Thymus (tissue), 11 donors: ENCODE results near the gene LRMDA. TPM values are rescaled to one million over a fixed set of nuclear protein-coding genes. Genes with fewer than 3 reads are reported as not detected.

Source experiments
- DNase-seq, 9 donors: peaks; one replicate each; pipeline ENCODE4 v3.0.0-alpha.2; 2013; ENCODE audit warnings: low spot score in 9 of 9, low read depth in 6 of 9, missing footprints in 1 of 9
- H3K27ac ChIP-seq, 2 donors: one replicate each; pipeline ENCODE4 v1.5.1; 2013; ENCODE audit warnings: control low read depth in 1 of 2, low read depth in 1 of 2, low read length in 1 of 2, mild to moderate bottlenecking in 1 of 2, moderate library complexity in 1 of 2
- H3K27me3 ChIP-seq, 2 donors: one replicate each; pipeline ENCODE4 v1.5.1; 2013; ENCODE audit warnings: low read length in 1 of 2; ENCODE audit not compliant: control insufficient read depth in 2 of 2, insufficient read depth in 1 of 2
- H3K36me3 ChIP-seq, 2 donors: one replicate each; pipeline ENCODE4 v1.5.1; 2013; ENCODE audit warnings: low read length in 1 of 2, mild to moderate bottlenecking in 1 of 2, moderate library complexity in 1 of 2; ENCODE audit not compliant: control insufficient read depth in 2 of 2, insufficient read depth in 2 of 2
- H3K4me1 ChIP-seq, 2 donors: one replicate each; pipeline ENCODE4 v1.5.1; 2013; ENCODE audit warnings: low read length in 2 of 2; ENCODE audit not compliant: control insufficient read depth in 2 of 2, insufficient read depth in 2 of 2
- H3K4me3 ChIP-seq, 2 donors: one replicate each; pipeline ENCODE4 v1.5.1; 2013; ENCODE audit warnings: low read length in 2 of 2, control low read depth in 1 of 2, mild to moderate bottlenecking in 1 of 2
- H3K9me3 ChIP-seq, 2 donors: one replicate each; pipeline ENCODE4 v1.5.1; 2013; ENCODE audit warnings: low read length in 1 of 2, mild to moderate bottlenecking in 1 of 2; ENCODE audit not compliant: control insufficient read depth in 2 of 2, insufficient read depth in 1 of 2
- WGBS: extraction: QIAGEN DNeasy Blood & Tissue Kit; methylation state at CpG from one replicate; pipeline ENCODE4 v1.1.7; 2013; 5-methylcytosine and 5-hydroxymethylcytosine counted together
- polyA plus RNA-seq: library from polyadenylated mRNA; stranded (reverse); fragments of 200-250 nt; gene quantifications from one replicate; pipeline ENCODE4 v1.2.3, GENCODE V29; 2013
- total RNA-seq: library from RNA; stranded (reverse); fragments of 120-200 nt; gene quantifications from one replicate; pipeline ENCODE4 v1.2.4, GENCODE V29; 2013
- donor health status: healthy.

Gene LRMDA
- total and polyA plus RNA-seq, 2 donors: 2.5 to 4.6 TPM

DNA sequence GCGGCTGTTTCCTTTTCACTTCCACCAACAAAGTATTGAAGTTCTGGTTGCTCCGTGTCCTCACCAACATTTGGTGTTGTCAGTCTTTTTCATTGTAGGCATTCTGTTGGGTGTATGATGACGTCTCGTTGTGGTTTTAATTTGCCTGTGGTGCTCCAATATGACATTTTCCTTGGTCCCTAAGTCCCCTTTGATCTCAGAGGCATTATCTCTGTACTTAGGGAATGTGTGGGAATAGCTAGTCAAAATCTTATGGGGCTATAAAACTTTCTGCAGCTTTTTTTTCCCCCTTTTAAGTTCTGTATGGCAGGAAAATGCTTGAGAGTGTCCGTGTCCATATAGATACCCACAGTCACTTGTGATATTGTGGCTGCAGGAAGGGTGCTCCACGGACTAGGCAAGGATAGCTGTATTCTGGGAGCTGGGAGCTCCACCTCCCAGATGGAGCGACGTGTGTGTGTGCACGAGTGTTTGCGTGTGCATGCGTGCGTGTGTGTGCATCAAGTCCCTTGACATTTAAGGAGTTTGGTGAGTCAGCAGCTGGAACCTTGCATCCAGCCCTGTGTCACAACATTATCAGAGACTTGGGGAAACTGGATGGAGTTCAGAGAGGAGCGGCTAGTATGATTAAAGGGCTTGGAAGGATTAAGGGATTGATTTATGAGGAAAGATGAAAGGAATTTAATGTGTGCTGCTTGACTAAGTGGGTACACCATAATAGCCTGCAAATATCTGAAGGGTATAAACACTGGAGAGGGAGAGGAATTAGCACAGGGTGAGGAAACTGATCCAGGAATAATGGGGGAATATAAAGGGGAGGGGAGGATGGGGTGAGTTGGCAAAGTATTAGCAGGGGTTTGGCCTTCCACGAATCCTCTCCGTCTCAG is 66.8 kb downstream of the LRMDA start:
- Histone ChIP-seq H3K4me1 (no peaks in the 10 kb centered on the region), H3K4me3 (no peak overlapping the region), H3K27ac (no peak overlapping the region), H3K9me3 (no peaks in the 10 kb centered on the region), H3K36me3 (no peaks in the 10 kb centered on the region), H3K27me3 (no peaks in the 10 kb centered on the region)
- DNase-seq: no peak
- 94% methylated on average over 15 of the region's 15 CpGs for WGBS

DNA sequence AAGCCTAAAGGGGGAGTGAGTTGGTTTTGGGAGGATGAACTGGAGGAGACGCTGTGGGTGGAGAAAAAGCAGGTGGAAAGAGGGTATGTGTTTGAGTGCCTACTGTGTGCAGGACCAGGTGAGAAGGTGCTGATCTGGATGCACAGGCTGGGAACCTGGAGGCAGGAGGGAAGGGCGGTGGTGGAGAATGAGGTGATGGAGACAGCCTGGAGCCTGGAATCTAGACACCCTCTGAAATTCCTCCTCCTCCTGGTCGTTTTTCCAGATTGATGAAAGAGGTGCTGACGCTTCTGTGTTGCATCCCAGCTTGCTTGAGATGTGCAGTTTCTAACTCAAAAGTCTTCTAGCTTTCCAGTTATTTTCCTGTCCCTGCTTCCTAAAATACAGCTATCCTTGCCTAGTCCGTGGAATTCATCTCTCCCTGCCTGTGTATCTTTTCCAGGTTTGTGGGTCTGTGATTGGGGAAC is 67.5 kb downstream of the LRMDA start:
- no peak overlapping the region for H3K4me3 ChIP-seq
- no peak overlapping the region for H3K27ac ChIP-seq
- no peaks in the 10 kb centered on the region for H3K27me3 ChIP-seq
- no peak for DNase-seq
- H3K9me3 ChIP-seq: no peaks in the 10 kb centered on the region
- no peaks in the 10 kb centered on the region for H3K4me1 ChIP-seq
- WGBS: 93% methylated on average over 5 of the region's 5 CpGs
- no peaks in the 10 kb centered on the region for H3K36me3 ChIP-seq

DNA sequence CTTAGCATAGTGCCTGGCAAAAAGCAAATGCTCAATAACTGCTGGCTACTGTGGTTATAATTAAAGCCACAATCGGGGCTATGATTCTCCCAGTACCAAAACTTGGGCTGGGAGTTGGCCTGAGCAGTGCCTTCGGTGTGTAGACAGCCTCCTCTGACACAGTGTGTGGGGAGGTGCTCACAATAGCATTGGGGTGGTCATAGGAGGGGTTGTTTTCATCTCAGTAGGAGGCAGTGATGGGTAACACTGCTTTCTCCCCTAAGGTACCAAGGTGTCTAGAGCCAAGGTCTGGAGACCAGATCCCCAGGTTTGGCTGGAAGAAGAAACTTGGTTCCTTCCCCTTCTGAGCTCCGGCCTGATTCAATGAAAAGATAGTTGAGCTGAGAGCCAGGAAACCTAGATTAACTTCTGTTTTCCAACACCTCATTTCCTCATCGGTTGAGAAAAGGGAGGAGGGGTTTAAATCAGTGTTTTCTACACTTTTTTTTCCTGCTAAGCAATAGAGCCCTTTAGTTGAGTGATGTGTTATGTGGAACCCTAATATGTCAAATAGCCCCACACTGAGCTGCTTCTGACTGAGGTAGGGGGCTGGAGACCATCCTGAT is 68.2 kb downstream of the LRMDA start:
- H3K27me3 ChIP-seq: no peaks in the 10 kb centered on the region
- H3K36me3 ChIP-seq: no peaks in the 10 kb centered on the region
- WGBS: 65% methylated on average over 4 of the region's 4 CpGs
- H3K9me3 ChIP-seq: no peaks in the 10 kb centered on the region
- H3K27ac ChIP-seq: no peak overlapping the region
- no peaks in the 10 kb centered on the region for H3K4me1 ChIP-seq
- DNase-seq: no peak
- no peak overlapping the region for H3K4me3 ChIP-seq

DNA sequence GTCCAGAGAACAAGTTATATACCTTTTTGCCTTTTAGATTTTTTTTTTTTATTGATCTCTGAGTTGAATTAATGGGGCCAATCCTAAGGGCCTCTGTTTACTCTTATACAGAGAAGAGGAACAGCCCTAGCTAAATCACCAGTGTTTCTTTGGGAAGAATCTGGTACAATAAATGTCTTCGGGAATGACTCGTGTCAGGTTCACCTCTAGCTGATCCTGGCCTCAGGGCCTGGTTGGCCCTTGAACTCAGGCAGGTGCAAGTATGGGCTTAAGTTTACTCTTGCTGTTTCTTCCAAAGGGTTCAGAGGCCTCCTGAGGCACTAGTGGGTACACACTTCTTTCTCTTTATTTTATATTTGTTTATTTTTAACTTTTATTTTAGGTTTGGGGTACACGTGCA is 71.0 kb downstream of the LRMDA start:
- H3K27me3 ChIP-seq: no peaks in the 10 kb centered on the region
- no peak for DNase-seq

DNA sequence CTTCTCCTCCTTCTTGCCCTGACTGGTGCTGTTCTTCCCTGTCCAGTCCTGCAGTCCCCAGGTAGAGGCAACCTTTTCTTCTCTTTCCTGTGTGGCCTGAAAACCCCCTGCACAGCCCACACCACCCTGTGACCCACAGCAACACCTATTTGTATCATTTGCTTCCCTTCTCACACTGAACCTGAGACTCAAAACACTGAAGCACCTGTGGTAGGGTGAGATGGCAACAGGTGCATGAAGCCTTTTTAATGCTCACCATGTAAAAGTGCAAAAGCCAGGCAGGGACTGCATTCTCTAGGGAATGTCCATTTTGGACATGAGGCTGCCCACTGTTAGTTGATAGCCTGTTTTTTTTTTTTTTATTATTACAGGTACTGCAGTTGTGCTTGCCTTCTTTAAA is 71.4 kb downstream of the LRMDA start:
- H3K36me3 ChIP-seq: no peaks in the 10 kb centered on the region
- H3K4me3 ChIP-seq: no peak overlapping the region
- no peaks in the 10 kb centered on the region for H3K4me1 ChIP-seq
- H3K9me3 ChIP-seq: no peaks in the 10 kb centered on the region
- DNase-seq: no peak
- no peaks in the 10 kb centered on the region for H3K27me3 ChIP-seq
- no peak overlapping the region for H3K27ac ChIP-seq

More for the DNA sequence above, 71.0 kb downstream of the LRMDA start:
- Histone ChIP-seq H3K9me3 (no peaks in the 10 kb centered on the region), H3K27ac (no peak overlapping the region), H3K4me3 (no peak overlapping the region), H3K4me1 (no peaks in the 10 kb centered on the region), H3K36me3 (no peaks in the 10 kb centered on the region)
- 96% methylated on average over 3 of the region's 3 CpGs for WGBS

DNA sequence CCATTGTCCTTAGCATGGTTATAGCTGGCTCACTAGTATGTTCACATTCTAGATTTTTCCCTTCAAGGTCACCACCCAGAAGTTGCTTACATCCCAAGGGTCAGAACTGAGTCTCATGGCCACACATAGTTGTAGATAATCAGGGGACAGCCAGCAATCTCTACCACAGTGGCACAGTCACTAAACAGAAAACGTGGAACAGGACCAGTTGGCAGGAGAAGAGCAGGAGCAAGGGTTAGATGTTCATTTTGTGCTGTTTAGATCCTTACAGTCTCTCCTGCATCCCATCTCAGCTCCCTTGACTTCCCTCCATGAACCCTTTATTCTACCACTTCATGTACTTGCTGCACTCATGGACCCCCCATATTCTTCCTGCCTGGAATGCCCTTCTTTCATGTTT is 73.9 kb downstream of the LRMDA start:
- H3K36me3 ChIP-seq: no peaks in the 10 kb centered on the region
- DNase-seq: no peak
- H3K4me3 ChIP-seq: no peak overlapping the region
- no peaks in the 10 kb centered on the region for H3K27me3 ChIP-seq
- H3K27ac ChIP-seq: no peak overlapping the region
- H3K4me1 ChIP-seq: peaks cover 0 to 5% of the 10 kb centered on the region in 2 donors
- 90% methylated on average over 1 of the region's 1 CpG for WGBS
- no peaks in the 10 kb centered on the region for H3K9me3 ChIP-seq

DNA sequence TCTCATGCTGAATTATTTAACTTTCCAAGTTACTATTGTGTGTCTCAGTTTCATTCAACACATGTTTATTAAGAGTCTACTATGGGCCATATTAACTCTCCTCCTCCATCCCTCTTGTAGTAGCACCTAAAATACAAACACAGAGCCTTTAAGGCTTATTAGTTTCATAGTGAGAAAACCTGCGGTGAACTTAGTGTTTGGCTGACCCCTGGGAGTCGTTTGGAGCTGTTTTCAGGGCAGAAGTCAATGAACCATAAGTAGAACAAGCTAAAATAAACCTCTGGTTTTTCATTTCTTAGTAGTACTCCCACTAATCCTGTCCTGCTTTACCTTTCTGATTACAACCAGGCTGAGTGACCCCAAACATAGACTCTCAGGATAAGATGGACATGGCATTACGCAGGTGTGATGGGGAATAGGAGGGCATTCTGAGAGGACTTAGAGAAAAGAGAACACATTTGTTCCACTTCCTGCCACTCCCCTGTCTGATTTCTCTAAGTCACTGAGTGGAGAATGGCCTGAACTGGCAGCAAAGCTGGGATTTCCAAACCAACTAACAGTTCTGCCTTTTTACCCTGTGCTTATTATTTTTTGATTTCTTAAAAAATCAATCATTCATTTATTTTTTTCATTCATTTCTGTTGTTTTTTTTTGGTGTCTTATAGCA is 74.5 kb downstream of the LRMDA start:
- WGBS: 84% methylated on average over 3 of the region's 3 CpGs

DNA sequence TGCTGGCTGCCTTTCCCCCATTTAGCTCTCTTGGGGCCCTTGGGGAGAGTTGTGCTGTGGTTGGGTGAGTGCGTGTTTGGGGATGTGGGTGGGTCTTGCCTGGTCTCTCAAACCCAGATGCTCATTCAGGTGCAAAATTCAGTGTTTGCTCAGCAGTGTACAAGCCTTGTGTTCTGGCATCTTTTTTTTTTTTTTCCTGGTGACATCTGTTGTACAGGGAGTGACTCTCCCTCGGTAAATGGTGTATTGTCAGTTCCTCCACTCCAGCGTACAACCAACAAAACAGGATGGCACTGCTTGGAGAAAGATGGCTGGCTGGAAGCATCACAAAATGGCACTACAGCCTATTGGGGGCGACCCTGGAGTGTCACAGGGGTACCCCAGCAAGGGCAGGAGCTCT is 75.5 kb downstream of the LRMDA start:
- Histone ChIP-seq H3K4me3 (no peak overlapping the region), H3K27ac (no peak overlapping the region), H3K4me1 (peaks cover 0 to 5% of the 10 kb centered on the region in 2 donors), H3K9me3 (no peaks in the 10 kb centered on the region), H3K36me3 (no peaks in the 10 kb centered on the region), H3K27me3 (no peaks in the 10 kb centered on the region)
- no peak for DNase-seq
- 87% methylated on average over 4 of the region's 4 CpGs for WGBS

More for the DNA sequence above, 74.5 kb downstream of the LRMDA start:
- H3K9me3 ChIP-seq: no peaks in the 10 kb centered on the region
- peaks cover 0 to 5% of the 10 kb centered on the region in 2 donors for H3K4me1 ChIP-seq
- H3K36me3 ChIP-seq: no peaks in the 10 kb centered on the region
- no peaks in the 10 kb centered on the region for H3K27me3 ChIP-seq
- H3K4me3 ChIP-seq: no peak overlapping the region
- H3K27ac ChIP-seq: no peak overlapping the region
- DNase-seq: no peak

DNA sequence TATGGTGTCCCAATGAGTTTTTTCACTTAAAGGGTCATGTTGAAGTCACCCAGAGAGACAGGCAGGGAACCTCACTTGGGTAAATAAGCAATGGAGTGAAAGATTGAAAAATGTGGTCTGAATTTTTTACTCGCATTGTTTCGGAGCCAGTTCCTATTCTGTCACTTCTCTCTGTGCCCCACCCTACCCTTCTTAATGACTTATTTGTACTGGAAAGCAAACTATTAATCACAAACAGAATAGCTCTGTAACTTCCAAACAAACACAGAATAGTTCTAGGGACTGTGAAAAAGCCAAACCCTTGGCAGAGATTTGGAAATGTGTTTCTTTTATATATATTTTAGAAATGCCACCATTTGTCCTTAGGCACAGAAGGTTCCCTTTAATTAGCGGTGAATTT is 76.0 kb downstream of the LRMDA start:
- Histone ChIP-seq H3K27ac (no peak overlapping the region), H3K27me3 (no peaks in the 10 kb centered on the region), H3K9me3 (no peaks in the 10 kb centered on the region), H3K4me3 (no peak overlapping the region), H3K4me1 (peaks cover 0 to 5% of the 10 kb centered on the region in 2 donors), H3K36me3 (no peaks in the 10 kb centered on the region)
- no peak for DNase-seq
- 98% methylated on average over 3 of the region's 3 CpGs for WGBS
